Endothelial cell of umbilical vein (primary cell): ENCODE data around the gene NELL2. TPM values are rescaled to one million over a fixed set of nuclear protein-coding genes. Genes with fewer than 3 reads are reported as not detected.

Experiments
- BruUV-seq: library from RNA; stranded (reverse); fragments of 400-500 nt; replicated peaks from 2 replicates; lab custom pipeline; 2021; lab: Mats Ljungman, UMichigan
- CTCF ChIA-PET: fragments of 300-600, 350-600 bp; sonication (Branson Sonifier 250); formaldehyde crosslinking; loops from one replicate; lab custom pipeline; 2021; ENCODE audit warnings: antibody characterized with exemption, inconsistent platforms; lab: Charles Lee
- POLR2A ChIA-PET: fragments of 300-600, 350-600 bp; sonication (Branson Sonifier 250); formaldehyde crosslinking; loops from one replicate; lab custom pipeline; 2021; ENCODE audit warnings: antibody characterized with exemption, inconsistent platforms; lab: Charles Lee
- DNase-seq: peaks from one replicate; pipeline ENCODE4 v3.0.0-alpha.2; 2011; ENCODE audit warnings: low read depth, low spot score
- FAIRE-seq: peaks from 2 replicates; lab custom pipeline; 2011; peaks lifted over from hg19 to GRCh38; lab: Jason Lieb, UNC
- H2AFZ ChIP-seq: 2 replicates; pipeline ENCODE4 v1.6.0; 2012; ENCODE audit warnings: low read depth, low read length, control low read depth, inconsistent platforms
- H3K27ac ChIP-seq: 2 replicates; pipeline ENCODE4 v1.5.1; 2011; ENCODE audit warnings: low read depth, mild to moderate bottlenecking, control low read depth, low read length, moderate library complexity; ENCODE audit not compliant: insufficient read depth
- H3K27me3 ChIP-seq, 2 experiments: 2 replicates each; pipeline versions ENCODE4 v1.6.0 to v1.6.1; 2011; ENCODE audit warnings: low read length in 2 of 2, mixed read lengths in 1 of 2; ENCODE audit not compliant: control insufficient read depth in 2 of 2, insufficient read depth in 2 of 2
- H3K36me3 ChIP-seq, 2 experiments: 2 replicates in 1 of 2; 3 replicates in 1 of 2; pipeline ENCODE4 v1.5.1; 2011; ENCODE audit warnings: low read length in 2 of 2, mild to moderate bottlenecking in 1 of 2, moderate library complexity in 1 of 2; ENCODE audit not compliant: control insufficient read depth in 2 of 2, insufficient read depth in 2 of 2; ENCODE audit errors: extremely low read depth in 1 of 2
- H3K4me1 ChIP-seq: 3 replicates; pipeline ENCODE4 v1.5.1; 2011; ENCODE audit warnings: mild to moderate bottlenecking, low read length; ENCODE audit not compliant: control insufficient read depth, insufficient read depth; ENCODE audit errors: extremely low read depth
- H3K4me2 ChIP-seq: 2 replicates; pipeline ENCODE4 v1.6.1; 2011; ENCODE audit warnings: low read length, control low read depth, mixed read lengths; ENCODE audit not compliant: insufficient read depth
- H3K4me3 ChIP-seq, 3 experiments: fragments of 200-600 bp in 1 of 3; sonication (generic), shearing (Covaris generic) in 1 of 3; replicated peaks in 1 of 3; 2 replicates each; pipeline ENCODE4 v1.5.1; 2011 to 2016; ENCODE audit warnings: control low read depth in 3 of 3, low read length in 3 of 3, mild to moderate bottlenecking in 2 of 3, inconsistent platforms in 1 of 3, low read depth in 1 of 3, moderate library complexity in 1 of 3; ENCODE audit not compliant: insufficient read depth in 1 of 3
- H3K79me2 ChIP-seq: 2 replicates; pipeline ENCODE4 v1.6.0; 2012; ENCODE audit warnings: low read length, inconsistent platforms; ENCODE audit not compliant: control insufficient read depth, insufficient read depth
- H3K9ac ChIP-seq: replicated peaks from 2 replicates; pipeline ENCODE3; 2011; ENCODE audit warnings: low read length, control low read depth; ENCODE audit not compliant: insufficient read depth; ENCODE audit errors: extremely low read depth
- H3K9me1 ChIP-seq: replicated peaks from 3 replicates; pipeline ENCODE4 v1.6.0; 2011; ENCODE audit warnings: mild to moderate bottlenecking, low read length; ENCODE audit not compliant: control insufficient read depth, insufficient read depth; ENCODE audit errors: extremely low read depth
- H3K9me3 ChIP-seq: replicated peaks from 2 replicates; pipeline ENCODE4 v1.5.1; 2012; ENCODE audit warnings: low read length, inconsistent platforms; ENCODE audit not compliant: control insufficient read depth, insufficient read depth
- H4K20me1 ChIP-seq: replicated peaks from 2 replicates; pipeline ENCODE3; 2011; ENCODE audit warnings: mild to moderate bottlenecking, low read length; ENCODE audit not compliant: control insufficient read depth, insufficient read depth; ENCODE audit errors: extremely low read depth
- EZH2 ChIP-seq: IDR thresholded peaks from 2 replicates; pipeline ENCODE4 v1.6.1; 2012; ENCODE audit warnings: borderline replicate concordance, low read depth, mild to moderate bottlenecking, moderate library complexity, low read length, inconsistent platforms; ENCODE audit not compliant: severe bottlenecking
- GATA2 ChIP-seq: IDR thresholded peaks from 2 replicates; pipeline ENCODE4 v1.7.0; 2011; ENCODE audit warnings: low read depth, mild to moderate bottlenecking, moderate library complexity, mixed read lengths, low read length; ENCODE audit not compliant: insufficient read length, insufficient read depth
- MAX ChIP-seq: IDR thresholded peaks from 2 replicates; pipeline ENCODE4 v1.6.1; 2011; ENCODE audit not compliant: insufficient read depth, insufficient read length
- MYC ChIP-seq: IDR thresholded peaks from one replicate; pipeline ENCODE4 v1.6.1; 2011; ENCODE audit warnings: mild to moderate bottlenecking, low read depth, low read length
- POLR2A ChIP-seq: IDR thresholded peaks from 2 replicates; pipeline ENCODE4 v1.6.1; 2012; ENCODE audit warnings: low read depth, mild to moderate bottlenecking, control low read depth, low read length
- dilution Hi-C: fragments of 300-500 bp; cut with MboI; formaldehyde crosslinking; loops from one replicate; pipeline ENCODE4 v1.15.0; 2019; ENCODE audit warnings: low sequenced_read_pairs; ENCODE audit not compliant: extremely low pct_ligation_motif_present
- intact Hi-C: fragments of 100-400 bp; cut with micrococcal nuclease; formaldehyde crosslinking; loops from one replicate; pipeline ENCODE4 v1.10.0; 2022
- polyA plus RNA-seq, 4 experiments: library from polyadenylated mRNA; depleted of rRNA in 3 of 4; stranded (reverse) in 3 of 4; unstranded in 1 of 4; fragments of >200 nt; gene quantifications; 2 replicates each; pipeline versions ENCODE4 v1.2.1 to v1.2.3, GENCODE V29; 2011 to 2012; ENCODE audit warnings: missing spikeins in 1 of 4
- total RNA-seq: library from RNA; stranded (reverse); gene quantifications from 2 replicates; pipeline ENCODE4 v1.2.3, GENCODE V29; 2021
- TF ChIP-seq, protein P1 (sequence below), 2 donors: IDR thresholded peaks; 1 replicate in 1 of 2; 2 replicates in 1 of 2; pipeline ENCODE4 v1.5.1; 2011; ENCODE audit warnings: low read length in 2 of 2, mild to moderate bottlenecking in 2 of 2, moderate library complexity in 2 of 2, control low read depth in 1 of 2, inconsistent platforms in 1 of 2, low read depth in 1 of 2; ENCODE audit not compliant: insufficient read depth in 1 of 2; ENCODE audit errors: extremely low read depth in 1 of 2

NELL2 gene
- total and polyA plus RNA-seq, 2 donors (not counting 3 experiments of a cell fraction or from before 2014, with no cell fraction given) = 0.11 to 0.49 TPM

DNA sequence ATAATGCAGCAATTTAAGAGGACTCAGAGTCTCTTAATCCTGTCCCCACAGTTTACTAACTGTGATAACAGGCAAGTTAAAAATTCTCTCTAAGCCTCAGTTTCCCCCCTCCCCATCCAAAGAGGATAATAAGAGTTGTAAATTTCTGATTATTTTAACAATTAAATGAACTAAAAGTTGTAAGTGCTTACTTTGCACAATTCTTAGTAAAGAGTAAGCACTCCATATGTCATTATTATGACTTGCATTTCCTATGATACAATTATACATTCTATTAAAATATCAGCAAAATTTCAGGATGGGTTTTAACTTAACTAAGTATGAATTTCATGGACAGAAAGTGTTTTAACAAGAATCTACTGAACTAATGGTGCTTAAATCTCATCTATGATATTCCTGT lies 80.1 kb downstream of the NELL2 start:
- H3K9me1 ChIP-seq = no peaks in the 10 kb centered on the region
- CTCF ChIA-PET = interaction anchor here (1.0 kb wide), 1 partner anchor 14 kb away, joined by 3 read pairs; no protein-coding TSS in a partner anchor
- no peaks in the 10 kb centered on the region for H3K27me3 ChIP-seq
- TF ChIP-seq, protein P1, sequence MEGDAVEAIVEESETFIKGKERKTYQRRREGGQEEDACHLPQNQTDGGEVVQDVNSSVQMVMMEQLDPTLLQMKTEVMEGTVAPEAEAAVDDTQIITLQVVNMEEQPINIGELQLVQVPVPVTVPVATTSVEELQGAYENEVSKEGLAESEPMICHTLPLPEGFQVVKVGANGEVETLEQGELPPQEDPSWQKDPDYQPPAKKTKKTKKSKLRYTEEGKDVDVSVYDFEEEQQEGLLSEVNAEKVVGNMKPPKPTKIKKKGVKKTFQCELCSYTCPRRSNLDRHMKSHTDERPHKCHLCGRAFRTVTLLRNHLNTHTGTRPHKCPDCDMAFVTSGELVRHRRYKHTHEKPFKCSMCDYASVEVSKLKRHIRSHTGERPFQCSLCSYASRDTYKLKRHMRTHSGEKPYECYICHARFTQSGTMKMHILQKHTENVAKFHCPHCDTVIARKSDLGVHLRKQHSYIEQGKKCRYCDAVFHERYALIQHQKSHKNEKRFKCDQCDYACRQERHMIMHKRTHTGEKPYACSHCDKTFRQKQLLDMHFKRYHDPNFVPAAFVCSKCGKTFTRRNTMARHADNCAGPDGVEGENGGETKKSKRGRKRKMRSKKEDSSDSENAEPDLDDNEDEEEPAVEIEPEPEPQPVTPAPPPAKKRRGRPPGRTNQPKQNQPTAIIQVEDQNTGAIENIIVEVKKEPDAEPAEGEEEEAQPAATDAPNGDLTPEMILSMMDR (IDR thresholded peaks at IDR 0.05; ENCODE audit: extremely low read depth in 1 of 2, insufficient read depth in 1 of 2, low read depth in 1 of 2, low read length in 2 of 2) = no peak
- TF ChIP-seq MAX (no peak), MYC (no peak), GATA2 (no peak), EZH2 (no peak), POLR2A (no peak)
- no peaks in the 10 kb centered on the region for H3K4me1 ChIP-seq
- H3K9ac ChIP-seq = no peak overlapping the region
- H3K9me3 ChIP-seq = no peaks in the 10 kb centered on the region
- no TSS peak for BruUV-seq
- no peak overlapping the region for H3K4me3 ChIP-seq
- no peak overlapping the region for H3K4me2 ChIP-seq
- H2AFZ ChIP-seq = no peak overlapping the region
- no peak for FAIRE-seq
- dilution Hi-C loops = no loop called here
- H3K79me2 ChIP-seq = no peaks in the 10 kb centered on the region
- intact Hi-C loops = no loop called here
- no peak for DNase-seq
- H3K27ac ChIP-seq = no peak overlapping the region
- POLR2A ChIA-PET = no interaction called here
- no peaks in the 10 kb centered on the region for H4K20me1 ChIP-seq
- no peaks in the 10 kb centered on the region for H3K36me3 ChIP-seq
